K562 (cell line): ENCODE measurements around the gene ABCG1. TPM values are rescaled to one million over a fixed set of nuclear protein-coding genes. Genes with fewer than 3 reads are reported as not detected.

ENCODE experiments used
- ATAC-seq: fragments of 200-7000 bp; cut with Tn5 transposase; 3 replicates; pipeline ENCODE4 v1.9.1; 2020; ENCODE audit warnings: moderate library complexity
- BruUV-seq: library from RNA; stranded (reverse); fragments of 400-500 nt; replicated peaks from 2 replicates; lab custom pipeline; 2021; lab: Mats Ljungman, UMichigan
- CTCF ChIA-PET: fragments of 300-600 bp; formaldehyde crosslinking; extraction: SDS; loops from one replicate; lab custom pipeline; 2021; ENCODE audit warnings: low intra/inter-chr PET ratio; lab: Yijun Ruan, JAX
- POLR2A ChIA-PET: fragments of 300-600, 350-650 bp; sonication (Branson Sonifier 250); formaldehyde crosslinking; extraction: SDS; loops from one replicate; lab custom pipeline; 2021; ENCODE audit warnings: antibody characterized with exemption, inconsistent platforms; lab: Yijun Ruan, JAX
- DNase-seq, 4 experiments: peaks; one replicate each; pipeline versions ENCODE4 v3.0.0 to v3.0.0-alpha.2; 2011 to 2018; ENCODE audit warnings: low spot score in 3 of 4, mixed read lengths in 3 of 4; ENCODE audit errors: extremely low read depth in 1 of 4
- FAIRE-seq: peaks from 2 replicates; lab custom pipeline; 2011; peaks lifted over from hg19 to GRCh38; lab: Jason Lieb, UNC
- H2AFZ ChIP-seq: 2 replicates; pipeline ENCODE4 v1.6.0; 2011; ENCODE audit warnings: low read depth, low read length, control low read depth, inconsistent platforms
- H3K27ac ChIP-seq: fragments of 200-600 bp; 3 replicates; pipeline ENCODE4 v1.8.0; 2011; ENCODE audit warnings: low read depth, mild to moderate bottlenecking, control low read depth, inconsistent platforms, low read length, moderate library complexity, mixed read lengths; ENCODE audit errors: extremely low read depth
- H3K27me3 ChIP-seq, 2 experiments: fragments of 300-600 bp in 1 of 2; 2 replicates in 1 of 2; 3 replicates in 1 of 2; pipeline versions ENCODE4 v1.6.0 to v1.8.0; 2011; ENCODE audit warnings: inconsistent platforms in 2 of 2, low read length in 2 of 2, mild to moderate bottlenecking in 1 of 2, mixed read lengths in 1 of 2, moderate library complexity in 1 of 2; ENCODE audit not compliant: control insufficient read depth in 2 of 2, insufficient read depth in 2 of 2
- H3K36me3 ChIP-seq: fragments of 300-600 bp; 3 replicates; pipeline ENCODE4 v1.8.0; 2011; ENCODE audit warnings: mild to moderate bottlenecking, low read length, inconsistent platforms; ENCODE audit not compliant: control insufficient read depth, insufficient read depth
- H3K4me1 ChIP-seq, 2 experiments: fragments of 200-600 bp in 1 of 2; replicated peaks in 1 of 2; 2 replicates in 1 of 2; 3 replicates in 1 of 2; pipeline versions ENCODE4 v1.5.1 to v1.8.0; 2011; ENCODE audit warnings: inconsistent platforms in 2 of 2, low read length in 2 of 2, mild to moderate bottlenecking in 1 of 2, mixed read lengths in 1 of 2, moderate library complexity in 1 of 2; ENCODE audit not compliant: control insufficient read depth in 2 of 2, insufficient read depth in 2 of 2
- H3K4me2 ChIP-seq: 2 replicates; pipeline ENCODE4 v1.6.1; 2011; ENCODE audit warnings: low read length, control low read depth, inconsistent platforms, mixed read lengths; ENCODE audit not compliant: insufficient read depth
- H3K4me3 ChIP-seq: fragments of 200-600 bp; sonication (generic), shearing (Covaris generic); 2 replicates; pipeline ENCODE4 v1.5.1; 2016; ENCODE audit warnings: control low read depth, inconsistent platforms
- H3K79me2 ChIP-seq: fragments of 200-600 bp; 3 replicates; pipeline ENCODE4 v1.8.0; 2011; ENCODE audit warnings: low read length, inconsistent platforms; ENCODE audit not compliant: control insufficient read depth, insufficient read depth
- H3K9ac ChIP-seq, 2 experiments: 2 replicates each; pipeline versions ENCODE4 v1.6.0 to v1.6.1; 2011; ENCODE audit warnings: low read depth in 2 of 2, low read length in 2 of 2, control low read depth in 1 of 2, inconsistent platforms in 1 of 2, mild to moderate bottlenecking in 1 of 2, mixed read lengths in 1 of 2; ENCODE audit not compliant: insufficient read depth in 1 of 2
- H3K9me1 ChIP-seq: one replicate; pipeline ENCODE4 v1.6.0; 2011; ENCODE audit warnings: inconsistent platforms, mild to moderate bottlenecking, low read length, moderate library complexity; ENCODE audit not compliant: control insufficient read depth, insufficient read depth
- H3K9me3 ChIP-seq: replicated peaks from 2 replicates; pipeline ENCODE4 v1.5.1; 2011; ENCODE audit warnings: low read depth, low read length, inconsistent platforms; ENCODE audit not compliant: control insufficient read depth, insufficient read depth
- H4K20me1 ChIP-seq: replicated peaks from 2 replicates; pipeline ENCODE4 v1.6.1; 2011; ENCODE audit warnings: low read length, inconsistent platforms, mixed read lengths; ENCODE audit not compliant: control insufficient read depth, insufficient read depth
- BCOR ChIP-seq: fragments of 450-650 bp; IDR thresholded peaks from 2 replicates; pipeline ENCODE4 v1.6.1; 2016
- HINFP ChIP-seq: fragments of 450-650 bp; conservative IDR thresholded peaks from 2 replicates; pipeline ENCODE4 v1.6.1; 2016; ENCODE audit warnings: missing genetic modification characterization, low read depth, mild to moderate bottlenecking, control low read depth, missing compliant biosample characterization
- WGBS: fragments of 100-300 bp; shearing (Covaris generic); methylation state at CpG from one replicate; pipeline ENCODE4 v1.1.6; 2016; ENCODE audit warnings: low coverage, mixed read lengths; ENCODE audit not compliant: insufficient coverage; ENCODE audit errors: missing lambda C conversion rate; 5-methylcytosine and 5-hydroxymethylcytosine counted together
- in situ Hi-C: fragments of 300-500 bp; cut with MboI; formaldehyde crosslinking; loops from 4 replicates; pipeline ENCODE4 v1.15.0; 2018; ENCODE audit warnings: inconsistent platforms, mixed read lengths
- intact Hi-C: fragments of 100-400 bp; cut with micrococcal nuclease; formaldehyde crosslinking; loops from 2 replicates; pipeline ENCODE4 v1.14.2; 2022
- polyA plus RNA-seq, 8 experiments: library from polyadenylated mRNA; depleted of rRNA in 4 of 8; stranded (reverse) in 5 of 8; unstranded in 3 of 8; fragments of >200 nt; fragmentation: Nextera tagmentation in 2 of 8; fragmentation: Illumina TruSeq in 1 of 8; extraction: Ambion mirVana in 2 of 8; extraction: Trizol in 1 of 8; gene quantifications; 2 replicates each; pipeline versions ENCODE4 v1.2.1 to v1.2.3, GENCODE V29; 2011 to 2014; ENCODE audit warnings: inconsistent platforms in 1 of 8, missing spikeins in 1 of 8
- total RNA-seq, 7 experiments: library from RNA; depleted of rRNA in 6 of 7; stranded (reverse); fragments of >200 nt in 6 of 7; fragmentation: Illumina TruSeq in 2 of 7; extraction: Trizol in 2 of 7; gene quantifications; 2 replicates each; pipeline versions ENCODE4 v1.2.1 to v1.2.3, GENCODE V29; 2011 to 2021; ENCODE audit warnings: low replicate concordance in 1 of 7

The ABCG1 gene
- total and polyA plus RNA-seq, 9 of the 15 experiments (the other 6 are each of a cell fraction or from before 2014, with no cell fraction given): 0.04 to 0.09 TPM; not detected in 7

- CTCF ChIA-PET: interaction anchor here (0.9 kb wide), 1 partner anchor 144 kb away, joined by 5 read pairs; no protein-coding TSS in a partner anchor
- Histone ChIP-seq H3K9ac (no peak overlapping the region), H3K4me2 (no peak overlapping the region), H3K27ac (no peak overlapping the region), H3K4me1 (peaks cover 0 to 13% of the 10 kb centered on the region in 2 experiments; a peak in 2 of 5 replicates), H3K36me3 (no peaks in the 10 kb centered on the region), H3K79me2 (no peaks in the 10 kb centered on the region), H2AFZ (no peak overlapping the region), H3K9me3 (no peaks in the 10 kb centered on the region), H3K27me3 (peaks cover 34 to 85% of the 10 kb centered on the region in 2 experiments; a peak in 4 of 5 replicates), H3K4me3 (no peak overlapping the region), H3K9me1 (peaks cover 3% of the 10 kb centered on the region), H4K20me1 (peaks cover 30% of the 10 kb centered on the region)
- no peak for FAIRE-seq
- intact Hi-C loops (no loop called here), in situ Hi-C loops (no loop called here)
- no peak for ATAC-seq
- POLR2A ChIA-PET: no interaction called here
- TF ChIP-seq HINFP (tag): no peak
- no peak for TF ChIP-seq BCOR
- no TSS peak for BruUV-seq
- 19% methylated on average over 30 of the region's 33 CpGs for WGBS
- no peak for DNase-seq
Observed at GRCh38 chr21:42305707-42306147, 86.8 kb downstream of the ABCG1 start.
